Keratinocyte (primary cell): ENCODE results near the gene IVNS1ABP. TPM values are rescaled to one million over a fixed set of nuclear protein-coding genes. Genes with fewer than 3 reads are reported as not detected.

ENCODE experiments used
- DNase-seq: peaks from one replicate; pipeline ENCODE4 v3.0.0-alpha.2; 2011; ENCODE audit warnings: low read depth, missing footprints, low spot score
- FAIRE-seq: peaks from 2 replicates; lab custom pipeline; 2011; peaks lifted over from hg19 to GRCh38; lab: Jason Lieb, UNC
- H2AFZ ChIP-seq: 2 replicates; pipeline ENCODE4 v1.6.0; 2012; ENCODE audit warnings: low read length, control low read depth, inconsistent platforms; ENCODE audit not compliant: control insufficient read depth
- H3K27ac ChIP-seq: 2 replicates; pipeline ENCODE4 v1.5.1; 2011; ENCODE audit warnings: low read length; ENCODE audit not compliant: control insufficient read depth, insufficient read depth
- H3K27me3 ChIP-seq: 3 replicates; pipeline ENCODE4 v1.6.0; 2011; ENCODE audit warnings: low read length; ENCODE audit not compliant: control insufficient read depth, insufficient read depth; ENCODE audit errors: extremely low read depth
- H3K36me3 ChIP-seq, 2 experiments: 2 replicates in 1 of 2; 3 replicates in 1 of 2; pipeline ENCODE4 v1.5.1; 2011; ENCODE audit warnings: low read length in 2 of 2, mild to moderate bottlenecking in 1 of 2; ENCODE audit not compliant: control insufficient read depth in 2 of 2, insufficient read depth in 2 of 2; ENCODE audit errors: extremely low read depth in 1 of 2
- H3K4me1 ChIP-seq: 3 replicates; pipeline ENCODE4 v1.5.1; 2011; ENCODE audit warnings: low read length; ENCODE audit not compliant: control insufficient read depth, insufficient read depth; ENCODE audit errors: extremely low read depth
- H3K4me2 ChIP-seq: 3 replicates; pipeline ENCODE4 v1.6.0; 2011; ENCODE audit warnings: low read depth, low read length; ENCODE audit not compliant: control insufficient read depth, insufficient read depth; ENCODE audit errors: extremely low read depth
- H3K4me3 ChIP-seq, 3 experiments: fragments of 200-600 bp in 1 of 3; sonication (generic) in 1 of 3; 2 replicates in 2 of 3; 3 replicates in 1 of 3; pipeline ENCODE4 v1.5.1; 2011 to 2016; ENCODE audit warnings: low read length in 3 of 3, mild to moderate bottlenecking in 3 of 3, control low read depth in 2 of 3, inconsistent platforms in 1 of 3, low read depth in 1 of 3, mixed read lengths in 1 of 3, mixed run types in 1 of 3, moderate library complexity in 1 of 3; ENCODE audit not compliant: control insufficient read depth in 2 of 3, insufficient read depth in 2 of 3; ENCODE audit errors: extremely low read depth in 1 of 3
- H3K79me2 ChIP-seq: 2 replicates; pipeline ENCODE4 v1.6.0; 2012; ENCODE audit warnings: low read length; ENCODE audit not compliant: control insufficient read depth, insufficient read depth
- H3K9ac ChIP-seq: 3 replicates; pipeline ENCODE4 v1.6.0; 2011; ENCODE audit warnings: low read length; ENCODE audit not compliant: control insufficient read depth, insufficient read depth; ENCODE audit errors: extremely low read depth
- H3K9me1 ChIP-seq: 3 replicates; pipeline ENCODE4 v1.6.0; 2011; ENCODE audit warnings: low read length; ENCODE audit not compliant: control insufficient read depth, insufficient read depth; ENCODE audit errors: extremely low read depth
- H3K9me3 ChIP-seq: 2 replicates; pipeline ENCODE4 v1.5.1; 2012; ENCODE audit warnings: low read depth, low read length; ENCODE audit not compliant: control insufficient read depth
- H4K20me1 ChIP-seq: 3 replicates; pipeline ENCODE4 v1.6.0; 2011; ENCODE audit warnings: low read length; ENCODE audit not compliant: control insufficient read depth, insufficient read depth; ENCODE audit errors: extremely low read depth
- EZH2 ChIP-seq: IDR thresholded peaks from one replicate; pipeline ENCODE4 v1.6.1; 2012; ENCODE audit warnings: inconsistent platforms, mild to moderate bottlenecking, low read length, moderate library complexity
- dilution Hi-C: fragments of 300-500 bp; cut with MboI; formaldehyde crosslinking; loops from one replicate; pipeline ENCODE4 v1.7.0; 2020; ENCODE audit warnings: low sequenced_read_pairs; ENCODE audit not compliant: extremely low pct_ligation_motif_present
- polyA plus RNA-seq, 5 experiments: library from polyadenylated mRNA; depleted of rRNA in 3 of 5; stranded (reverse) in 3 of 5; stranded (forward) in 1 of 5; unstranded in 1 of 5; fragments of >200 nt; gene quantifications; 1 replicate in 1 of 5; 2 replicates in 3 of 5; 3 replicates in 1 of 5; pipeline versions ENCODE4 v1.2.1 to v1.2.3, GENCODE V29; 2011 to 2012; ENCODE audit warnings: missing spikeins in 2 of 5, low read depth in 1 of 5, low replicate concordance in 1 of 5
- TF ChIP-seq, protein P1 (sequence below), 3 experiments: IDR thresholded peaks in 1 of 3; conservative IDR thresholded peaks in 1 of 3; optimal IDR thresholded peaks in 1 of 3; 2 replicates in 2 of 3; 3 replicates in 1 of 3; pipeline versions ENCODE3 to v1.5.1; 2011; ENCODE audit warnings: low read length in 3 of 3, mild to moderate bottlenecking in 3 of 3, moderate library complexity in 2 of 3, control low read depth in 1 of 3, inconsistent platforms in 1 of 3; ENCODE audit not compliant: insufficient read depth in 2 of 3; ENCODE audit errors: extremely low read depth in 1 of 3

IVNS1ABP gene
- polyA plus RNA-seq, 1 donor (not counting 4 experiments of a cell fraction or from before 2014, with no cell fraction given) = 162 TPM

DNA sequence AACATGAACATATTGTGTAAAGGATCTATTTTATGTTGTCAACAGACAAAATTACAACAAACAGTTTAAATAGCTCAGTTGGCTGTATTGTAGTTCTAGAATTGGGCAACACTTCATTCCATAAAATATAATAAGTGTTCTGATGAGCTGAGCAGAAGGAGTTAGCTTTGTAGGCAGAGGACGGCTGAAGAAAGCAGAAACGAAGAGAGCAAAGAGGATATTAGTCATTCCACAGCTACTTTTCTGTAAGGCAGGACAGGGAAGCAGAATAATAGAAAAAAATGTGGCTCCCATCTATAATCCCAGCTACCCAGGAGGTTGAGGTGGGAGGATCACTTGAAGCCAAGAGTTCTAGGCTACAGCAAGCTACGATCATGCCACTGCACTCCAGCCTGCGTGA lies 20.2 kb upstream of the IVNS1ABP start:
- Histone ChIP-seq H3K4me1 (no peaks in the 10 kb centered on the region), H3K9me3 (no peaks in the 10 kb centered on the region), H3K27me3 (no peaks in the 10 kb centered on the region), H3K9me1 (no peaks in the 10 kb centered on the region), H3K79me2 (no peaks in the 10 kb centered on the region), H3K4me2 (no peak overlapping the region), H3K27ac (no peak overlapping the region), H4K20me1 (no peaks in the 10 kb centered on the region), H3K9ac (no peak overlapping the region), H3K36me3 (no peaks in the 10 kb centered on the region), H3K4me3 (no peak overlapping the region), H2AFZ (no peak overlapping the region)
- dilution Hi-C loops = no loop called here
- FAIRE-seq (no peak), DNase-seq (no peak)
- no peak for TF ChIP-seq EZH2
- TF ChIP-seq, protein P1, sequence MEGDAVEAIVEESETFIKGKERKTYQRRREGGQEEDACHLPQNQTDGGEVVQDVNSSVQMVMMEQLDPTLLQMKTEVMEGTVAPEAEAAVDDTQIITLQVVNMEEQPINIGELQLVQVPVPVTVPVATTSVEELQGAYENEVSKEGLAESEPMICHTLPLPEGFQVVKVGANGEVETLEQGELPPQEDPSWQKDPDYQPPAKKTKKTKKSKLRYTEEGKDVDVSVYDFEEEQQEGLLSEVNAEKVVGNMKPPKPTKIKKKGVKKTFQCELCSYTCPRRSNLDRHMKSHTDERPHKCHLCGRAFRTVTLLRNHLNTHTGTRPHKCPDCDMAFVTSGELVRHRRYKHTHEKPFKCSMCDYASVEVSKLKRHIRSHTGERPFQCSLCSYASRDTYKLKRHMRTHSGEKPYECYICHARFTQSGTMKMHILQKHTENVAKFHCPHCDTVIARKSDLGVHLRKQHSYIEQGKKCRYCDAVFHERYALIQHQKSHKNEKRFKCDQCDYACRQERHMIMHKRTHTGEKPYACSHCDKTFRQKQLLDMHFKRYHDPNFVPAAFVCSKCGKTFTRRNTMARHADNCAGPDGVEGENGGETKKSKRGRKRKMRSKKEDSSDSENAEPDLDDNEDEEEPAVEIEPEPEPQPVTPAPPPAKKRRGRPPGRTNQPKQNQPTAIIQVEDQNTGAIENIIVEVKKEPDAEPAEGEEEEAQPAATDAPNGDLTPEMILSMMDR (optimal IDR thresholded peaks at IDR 0.05 in 1 of 3, IDR thresholded peaks at IDR 0.05 in 1 of 3, conservative IDR thresholded peaks at IDR 0.05 in 1 of 3; ENCODE audit: extremely low read depth in 1 of 3, insufficient read depth in 2 of 3, low read length in 3 of 3) = no peak

DNA sequence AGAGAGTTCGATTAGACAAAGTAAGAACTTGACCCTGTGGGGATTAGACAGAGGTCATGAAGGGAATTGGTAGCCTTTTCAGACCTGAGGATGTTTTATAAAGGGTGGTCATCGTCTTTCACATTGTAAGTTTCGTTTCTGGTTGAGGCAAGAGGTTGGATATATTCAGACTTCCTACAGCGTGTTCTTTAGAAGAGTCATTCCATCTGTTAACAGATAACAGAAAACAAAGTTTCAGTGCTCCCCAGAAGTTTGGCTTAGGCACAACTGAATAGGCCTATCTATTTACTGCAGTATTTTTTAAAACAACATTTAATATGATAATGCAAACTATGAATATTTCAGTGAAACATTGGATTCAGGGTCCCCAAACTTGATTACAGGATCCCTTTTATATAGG lies 17.1 kb upstream of the IVNS1ABP start:
- no peaks in the 10 kb centered on the region for H3K4me1 ChIP-seq
- no peaks in the 10 kb centered on the region for H3K27me3 ChIP-seq
- FAIRE-seq (no peak), DNase-seq (no peak)
- no peaks in the 10 kb centered on the region for H3K9me1 ChIP-seq
- H3K9ac ChIP-seq = no peak overlapping the region
- H3K36me3 ChIP-seq = no peaks in the 10 kb centered on the region
- no peak for TF ChIP-seq EZH2
- TF ChIP-seq, protein P1 (optimal IDR thresholded peaks at IDR 0.05 in 1 of 3, IDR thresholded peaks at IDR 0.05 in 1 of 3, conservative IDR thresholded peaks at IDR 0.05 in 1 of 3; ENCODE audit: extremely low read depth in 1 of 3, insufficient read depth in 2 of 3, low read length in 3 of 3) = no peak
- no peaks in the 10 kb centered on the region for H3K79me2 ChIP-seq
- no peak overlapping the region for H3K4me2 ChIP-seq
- no peaks in the 10 kb centered on the region for H3K9me3 ChIP-seq
- dilution Hi-C loops = no loop called here
- H4K20me1 ChIP-seq = no peaks in the 10 kb centered on the region
- H2AFZ ChIP-seq = no peak overlapping the region
- H3K4me3 ChIP-seq = no peak overlapping the region
- no peak overlapping the region for H3K27ac ChIP-seq
